ENCODE data around the gene IGFBP5.

IGFBP5 gene

GRCh38 chr2:216652566-216652965 lies 42.8 kb downstream of the IGFBP5 start:
- no peak for TF ChIP-seq CTCF (IDR thresholded peaks at IDR 0.05; ENCODE audit: low read depth, low read length, missing control alignments)
- DNase-seq (ENCODE audit: low read depth): no peak
- no peak overlapping the region for H3K4me3 ChIP-seq (ENCODE audit: low read depth, low read length)

- DNase-seq (ENCODE audit: low read depth): no peak
- H3K4me3 ChIP-seq (ENCODE audit: low read depth, low read length): no peak overlapping the region
- TF ChIP-seq CTCF (IDR thresholded peaks at IDR 0.05; ENCODE audit: low read depth, low read length, missing control alignments): no peak
These were observed 43.9 kb downstream of the IGFBP5 start for GRCh38 chr2:216651351-216651881.

GRCh38 chr2:216650626-216651257 lies 44.6 kb downstream of the IGFBP5 start:
- DNase-seq (ENCODE audit: low read depth): no peak
- no peak overlapping the region for H3K4me3 ChIP-seq (ENCODE audit: low read depth, low read length)
- TF ChIP-seq CTCF (IDR thresholded peaks at IDR 0.05; ENCODE audit: low read depth, low read length, missing control alignments): no peak

GRCh38 chr2:216649574-216649973 lies 45.8 kb downstream of the IGFBP5 start:
- no peak overlapping the region for H3K4me3 ChIP-seq (ENCODE audit: low read depth, low read length)
- DNase-seq (ENCODE audit: low read depth): no peak
- no peak for TF ChIP-seq CTCF (IDR thresholded peaks at IDR 0.05; ENCODE audit: low read depth, low read length, missing control alignments)

GRCh38 chr2:216648105-216648504 lies 47.2 kb downstream of the IGFBP5 start:
- no peak for DNase-seq (ENCODE audit: low read depth)
- no peak for TF ChIP-seq CTCF (IDR thresholded peaks at IDR 0.05; ENCODE audit: low read depth, low read length, missing control alignments)

GRCh38 chr2:216646116-216646515 lies 49.2 kb downstream of the IGFBP5 start:
- no peak for DNase-seq (ENCODE audit: low read depth)
- no peak overlapping the region for H3K4me3 ChIP-seq (ENCODE audit: low read depth, low read length)
- TF ChIP-seq CTCF (IDR thresholded peaks at IDR 0.05; ENCODE audit: low read depth, low read length, missing control alignments): no peak

More at GRCh38 chr2:216648105-216648504, 47.2 kb downstream of the IGFBP5 start:
- no peak overlapping the region for H3K4me3 ChIP-seq (ENCODE audit: low read depth, low read length)

GRCh38 chr2:216645636-216645950 lies 49.8 kb downstream of the IGFBP5 start:
- TF ChIP-seq CTCF (IDR thresholded peaks at IDR 0.05; ENCODE audit: low read depth, low read length, missing control alignments): no peak
- no peak overlapping the region for H3K4me3 ChIP-seq (ENCODE audit: low read depth, low read length)
- DNase-seq (ENCODE audit: low read depth): no peak

All from GM12864 (cell line).